Loucy (cell line): ENCODE measurements around the gene KLHL25.

Experiments
- H2AFZ ChIP-seq: fragments of 200-600 bp; sonication (generic); 2 replicates; pipeline ENCODE4 v1.6.0; 2016; ENCODE audit warnings: antibody characterized with exemption, mild to moderate bottlenecking, low read length, moderate library complexity
- H3F3A ChIP-seq: fragments of 200-600 bp; 2 replicates; pipeline ENCODE4 v1.6.0; 2016; ENCODE audit warnings: antibody characterized with exemption, low read depth, mild to moderate bottlenecking
- H3K27me3 ChIP-seq: fragments of 200-600 bp; sonication (generic); 2 replicates; pipeline ENCODE4 v1.6.1; 2014; ENCODE audit warnings: low read length, mild to moderate bottlenecking; ENCODE audit not compliant: insufficient read depth, poor library complexity, severe bottlenecking
- H3K36me3 ChIP-seq: fragments of 200-600 bp; sonication (generic); 2 replicates; pipeline ENCODE4 v1.6.1; 2016; ENCODE audit warnings: low read length; ENCODE audit not compliant: insufficient read depth
- H3K4me1 ChIP-seq: fragments of 200-600 bp; sonication (generic); 2 replicates; pipeline ENCODE4 v1.5.1; 2014; ENCODE audit warnings: low read length, mild to moderate bottlenecking; ENCODE audit not compliant: insufficient read depth, poor library complexity, severe bottlenecking
- H3K4me2 ChIP-seq: fragments of 200-600 bp; sonication (generic); 2 replicates; pipeline ENCODE4 v1.6.0; 2014; ENCODE audit warnings: antibody characterized with exemption, low read length, low read depth, mild to moderate bottlenecking; ENCODE audit not compliant: poor library complexity, severe bottlenecking
- H3K4me3 ChIP-seq: fragments of 200-600 bp; sonication (generic); 2 replicates; pipeline ENCODE4 v1.5.1; 2014; ENCODE audit warnings: low read length, mild to moderate bottlenecking, mixed read lengths; ENCODE audit not compliant: poor library complexity, severe bottlenecking
- H3K79me2 ChIP-seq: fragments of 200-600 bp; sonication (generic); 2 replicates; pipeline ENCODE4 v1.6.1; 2014; ENCODE audit warnings: low read length; ENCODE audit not compliant: insufficient read depth
- H3K9ac ChIP-seq: fragments of 200-600 bp; sonication (generic); 2 replicates; pipeline ENCODE4 v1.6.0; 2014; ENCODE audit warnings: mild to moderate bottlenecking, low read depth, low read length, moderate library complexity; ENCODE audit not compliant: poor library complexity, severe bottlenecking
- H3K9me2 ChIP-seq: fragments of 200-600 bp; sonication (generic); replicated peaks from 2 replicates; pipeline ENCODE4 v1.6.1; 2016; ENCODE audit warnings: low read depth, low read length, mixed read lengths
- H3K9me3 ChIP-seq: fragments of 200-600 bp; sonication (generic); 2 replicates; pipeline ENCODE4 v1.6.1; 2014; ENCODE audit warnings: mild to moderate bottlenecking, antibody characterized with exemption, low read length, low read depth; ENCODE audit not compliant: insufficient read depth
- H4K20me1 ChIP-seq: fragments of 200-600 bp; sonication (generic); 2 replicates; pipeline ENCODE4 v1.6.0; 2014; ENCODE audit warnings: antibody characterized with exemption, low read length, mild to moderate bottlenecking; ENCODE audit not compliant: insufficient read depth, poor library complexity, severe bottlenecking
- EZH2phosphoT487 ChIP-seq: fragments of 200-600 bp; IDR thresholded peaks from 2 replicates; pipeline ENCODE4 v1.6.1; 2018; ENCODE audit warnings: antibody characterized with exemption, mild to moderate bottlenecking, moderate library complexity, borderline replicate concordance
- TF ChIP-seq, protein P1 (sequence below): fragments of 200-600 bp; sonication (generic); conservative IDR thresholded peaks from 2 replicates; pipeline ENCODE4 v1.5.1; 2014; ENCODE audit warnings: mild to moderate bottlenecking, antibody characterized with exemption, low read length

KLHL25 gene

GRCh38 chr15:85766001-85766831 is 28.5 kb downstream of the KLHL25 start:
- no peak overlapping the region for H3K4me3 ChIP-seq
- H3K9me3 ChIP-seq: no peaks in the 10 kb centered on the region
- H3K9me2 ChIP-seq: no peaks in the 10 kb centered on the region
- H3F3A ChIP-seq: no peaks in the 10 kb centered on the region
- no peak for TF ChIP-seq EZH2phosphoT487
- TF ChIP-seq, protein P1, sequence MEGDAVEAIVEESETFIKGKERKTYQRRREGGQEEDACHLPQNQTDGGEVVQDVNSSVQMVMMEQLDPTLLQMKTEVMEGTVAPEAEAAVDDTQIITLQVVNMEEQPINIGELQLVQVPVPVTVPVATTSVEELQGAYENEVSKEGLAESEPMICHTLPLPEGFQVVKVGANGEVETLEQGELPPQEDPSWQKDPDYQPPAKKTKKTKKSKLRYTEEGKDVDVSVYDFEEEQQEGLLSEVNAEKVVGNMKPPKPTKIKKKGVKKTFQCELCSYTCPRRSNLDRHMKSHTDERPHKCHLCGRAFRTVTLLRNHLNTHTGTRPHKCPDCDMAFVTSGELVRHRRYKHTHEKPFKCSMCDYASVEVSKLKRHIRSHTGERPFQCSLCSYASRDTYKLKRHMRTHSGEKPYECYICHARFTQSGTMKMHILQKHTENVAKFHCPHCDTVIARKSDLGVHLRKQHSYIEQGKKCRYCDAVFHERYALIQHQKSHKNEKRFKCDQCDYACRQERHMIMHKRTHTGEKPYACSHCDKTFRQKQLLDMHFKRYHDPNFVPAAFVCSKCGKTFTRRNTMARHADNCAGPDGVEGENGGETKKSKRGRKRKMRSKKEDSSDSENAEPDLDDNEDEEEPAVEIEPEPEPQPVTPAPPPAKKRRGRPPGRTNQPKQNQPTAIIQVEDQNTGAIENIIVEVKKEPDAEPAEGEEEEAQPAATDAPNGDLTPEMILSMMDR: no peak
- H3K36me3 ChIP-seq: peaks cover 6% of the 10 kb centered on the region; the same call in 1 of the 2 replicates
- no peaks in the 10 kb centered on the region for H3K4me1 ChIP-seq
- H3K9ac ChIP-seq: no peak overlapping the region
- no peaks in the 10 kb centered on the region for H3K27me3 ChIP-seq
- H4K20me1 ChIP-seq: no peaks in the 10 kb centered on the region
- H2AFZ ChIP-seq: no peak overlapping the region
- no peak overlapping the region for H3K4me2 ChIP-seq
- no peaks in the 10 kb centered on the region; the same call in 1 of the 2 replicates for H3K79me2 ChIP-seq

DNA sequence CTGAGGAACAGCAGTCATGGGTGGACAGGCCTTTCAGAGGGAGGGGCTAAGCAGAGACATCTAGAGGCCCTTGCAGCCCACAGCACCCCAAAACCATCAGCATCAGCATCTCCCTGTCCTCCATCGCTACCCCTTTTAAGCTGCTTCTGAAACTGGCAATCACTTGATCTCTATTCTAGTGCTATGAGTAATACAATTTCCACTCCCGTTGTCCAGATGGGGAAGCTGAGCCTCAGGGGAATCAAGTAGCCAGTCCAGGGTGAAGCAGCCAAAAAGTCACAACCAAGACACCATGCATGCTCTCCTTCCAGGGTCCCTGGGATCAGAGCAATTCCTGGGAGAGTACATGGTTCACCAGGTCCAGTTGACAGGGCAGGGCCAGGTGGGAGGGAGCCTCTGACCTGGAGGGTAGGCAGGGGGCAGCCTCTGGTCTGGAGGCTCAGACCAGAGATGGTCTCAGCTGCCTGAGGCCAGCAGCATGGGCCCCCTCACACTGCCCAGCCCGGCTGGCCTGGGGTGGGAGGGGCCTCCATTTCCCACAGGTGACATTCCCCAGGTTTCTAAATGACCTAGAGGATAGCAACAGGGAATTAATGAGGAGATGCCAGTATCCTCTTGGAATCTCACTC is 30.0 kb downstream of the KLHL25 start:
- no peaks in the 10 kb centered on the region for H3K79me2 ChIP-seq
- no peaks in the 10 kb centered on the region for H3K9me3 ChIP-seq
- H3K36me3 ChIP-seq: peaks cover 11% of the 10 kb centered on the region; the same call in 1 of the 2 replicates
- H3K4me1 ChIP-seq: no peaks in the 10 kb centered on the region
- no peaks in the 10 kb centered on the region for H3K27me3 ChIP-seq
- no peak overlapping the region for H3K4me3 ChIP-seq
- H3K4me2 ChIP-seq: no peak overlapping the region
- H2AFZ ChIP-seq: no peak overlapping the region
- no peak for TF ChIP-seq EZH2phosphoT487
- TF ChIP-seq, protein P1: no peak
- no peak overlapping the region for H3K9ac ChIP-seq
- no peaks in the 10 kb centered on the region for H4K20me1 ChIP-seq
- no peaks in the 10 kb centered on the region for H3F3A ChIP-seq
- H3K9me2 ChIP-seq: no peaks in the 10 kb centered on the region

GRCh38 chr15:85763673-85764633 is 30.8 kb downstream of the KLHL25 start:
- Histone ChIP-seq H3F3A (no peaks in the 10 kb centered on the region), H3K9ac (no peak overlapping the region), H3K9me2 (no peaks in the 10 kb centered on the region), H3K36me3 (peaks cover 11% of the 10 kb centered on the region; the same call in 1 of the 2 replicates), H3K9me3 (no peaks in the 10 kb centered on the region), H3K27me3 (no peaks in the 10 kb centered on the region), H4K20me1 (no peaks in the 10 kb centered on the region), H3K79me2 (no peaks in the 10 kb centered on the region), H2AFZ (no peak overlapping the region), H3K4me1 (no peaks in the 10 kb centered on the region), H3K4me3 (no peak overlapping the region), H3K4me2 (no peak overlapping the region)
- TF ChIP-seq EZH2phosphoT487: no peak
- TF ChIP-seq, protein P1: no peak
